Measurements from ENCODE around the gene RPL13A.
A peak's percentile ranks its signal among the peaks of the same experiment; 100 is the strongest.

RPL13A gene

GRCh38 chr19:49506575-49507105, 19.2 kb downstream of the RPL13A start:
- DNase-seq (ENCODE audit: low read depth in 2 of 2) = peak in 1 of 2 donors; percentile 55

GRCh38 chr19:49507803-49508494, 20.5 kb downstream of the RPL13A start:
- DNase-seq (ENCODE audit: low read depth in 2 of 2) = no peak

GRCh38 chr19:49512970-49513745, 25.8 kb downstream of the RPL13A start:
- no peak for DNase-seq (ENCODE audit: low read depth in 2 of 2)

- DNase-seq (ENCODE audit: low read depth in 2 of 2) = no peak
Measured at GRCh38 chr19:49513746-49514118, 26.3 kb downstream of the RPL13A start.

GRCh38 chr19:49514151-49514550, 26.7 kb downstream of the RPL13A start:
- no peak for DNase-seq (ENCODE audit: low read depth in 2 of 2)

GRCh38 chr19:49515767-49516166, 28.4 kb downstream of the RPL13A start:
- no peak for DNase-seq (ENCODE audit: low read depth in 2 of 2)

- DNase-seq (ENCODE audit: low read depth in 2 of 2) = no peak
Measured at GRCh38 chr19:49518033-49518432, 30.6 kb downstream of the RPL13A start.

- no peak for DNase-seq (ENCODE audit: low read depth in 2 of 2)
Measured at GRCh38 chr19:49520705-49521319, 33.4 kb downstream of the RPL13A start.

GRCh38 chr19:49524812-49525455, 37.5 kb downstream of the RPL13A start:
- DNase-seq (ENCODE audit: low read depth in 2 of 2) = no peak

GRCh38 chr19:49528211-49528771, 40.9 kb downstream of the RPL13A start:
- no peak for DNase-seq (ENCODE audit: low read depth in 2 of 2)

- no peak for DNase-seq (ENCODE audit: low read depth in 2 of 2)
Measured at GRCh38 chr19:49530708-49531107, 43.3 kb downstream of the RPL13A start.

- DNase-seq (ENCODE audit: low read depth in 2 of 2) = peak; percentile 63 to 72
Measured at GRCh38 chr19:49533551-49534488, 46.4 kb downstream of the RPL13A start.

GRCh38 chr19:49534632-49535385, 47.4 kb downstream of the RPL13A start:
- DNase-seq (ENCODE audit: low read depth in 2 of 2) = no peak

GRCh38 chr19:49536921-49537462, 49.6 kb downstream of the RPL13A start:
- DNase-seq (ENCODE audit: low read depth in 2 of 2) = no peak

- no peak for DNase-seq (ENCODE audit: low read depth in 2 of 2)
Measured at GRCh38 chr19:49538643-49539042, 51.2 kb downstream of the RPL13A start.

GRCh38 chr19:49539192-49539952, 52.0 kb downstream of the RPL13A start:
- no peak for DNase-seq (ENCODE audit: low read depth in 2 of 2)
